Measurements from ENCODE around the gene RPL13. TPM values are rescaled to one million over a fixed set of nuclear protein-coding genes. Genes with fewer than 3 reads are reported as not detected.

The RPL13 gene
- total and polyA plus RNA-seq, 2 of the 4 experiments (the other 2 are of a cell fraction) = 2,098 to 3,527 TPM

- H4K5ac ChIP-seq (ENCODE audit: low read depth, low read length) = peak overlapping the region; percentile 79
- H3K79me1 ChIP-seq (ENCODE audit: low read depth in 1 of 2, low read length in 2 of 2) = peaks cover 0 to 13% of the 10 kb centered on the region in 2 experiments; a peak in 1 of 4 replicates
- H4K91ac ChIP-seq (ENCODE audit: insufficient read depth, low read depth, low read length) = peak overlapping the region; percentile 93
- no peak for TF ChIP-seq NFE2L2 (IDR thresholded peaks at IDR 0.05; ENCODE audit: low read depth, low read length)
- no peak for TF ChIP-seq FOS (IDR thresholded peaks at IDR 0.05; ENCODE audit: low read depth, low read length)
- no peak for TF ChIP-seq POLR2A (IDR thresholded peaks at IDR 0.05; ENCODE audit: low read depth, low read length)
- TF ChIP-seq MAZ (IDR thresholded peaks at IDR 0.05; ENCODE audit: borderline replicate concordance, low read depth, low read length) = no peak
- intact Hi-C loops (cut with micrococcal nuclease) = no loop called here
- in situ Hi-C loops (cut with MboI; ENCODE audit: low sequenced_read_pairs) = no loop called here
- peak overlapping the region; percentile 96 for H2BK20ac ChIP-seq (ENCODE audit: low read depth, low read length)
- no peak overlapping the region for H3K4me2 ChIP-seq (ENCODE audit: low read depth, low read length)
- H2AFZ ChIP-seq (replicated peaks; ENCODE audit: low read length, poor library complexity) = peak overlapping the region; percentile 58
- no peak for DNase-seq
- no peak for ATAC-seq (ENCODE audit: low read depth)
- peaks cover 26% of the 10 kb centered on the region for H3K9me1 ChIP-seq (ENCODE audit: insufficient read depth, low read length)
- no peak overlapping the region for H3K9ac ChIP-seq (ENCODE audit: low read depth, low read length)
- ChIA-PET POLR2A (ENCODE audit: unreplicated experiment) (no interaction called here), CTCF (no interaction called here)
- peak overlapping the region; percentile 55; the same call in 1 of the 2 replicates for H3K27ac ChIP-seq (ENCODE audit: insufficient read depth, low read length)
- 96% methylated on average over 12 of the region's 19 CpGs; no CpG with 5 or more reads in 1 of the 2 experiments for WGBS, 2 experiments (ENCODE audit: extremely low coverage in 2 of 2, insufficient read length in 1 of 2)
- peak overlapping the region; percentile 68; the same call in 1 of the 2 replicates for H3K18ac ChIP-seq (ENCODE audit: low read depth, low read length)
- peak overlapping the region; percentile 96 for H3K4ac ChIP-seq (ENCODE audit: low read depth, low read length)
- no TSS peak for BruUV-seq (replicated peaks)
- H4K8ac ChIP-seq (ENCODE audit: low read depth in 2 of 2, low read length in 2 of 2) = peak overlapping the region; percentile 59 to 92; a peak in 3 of 4 replicates
- H3K9me3 ChIP-seq (ENCODE audit: control insufficient read depth, insufficient read depth, low read length) = no peaks in the 10 kb centered on the region
- peak overlapping the region; percentile 98 for H2AK5ac ChIP-seq (ENCODE audit: low read depth, low read length)
- no peak overlapping the region for H3K23ac ChIP-seq (ENCODE audit: low read depth, low read length)
- peaks cover 17% of the 10 kb centered on the region for H3K4me1 ChIP-seq (ENCODE audit: control insufficient read depth, insufficient read depth, low read length)
- H4K20me1 ChIP-seq (ENCODE audit: insufficient read depth, low read length) = peaks cover 3% of the 10 kb centered on the region; the same call in 1 of the 2 replicates
- H2BK15ac ChIP-seq (ENCODE audit: low read depth, low read length) = peak overlapping the region; percentile 91; the same call in 2 of the 3 replicates
- H2AK9ac ChIP-seq (replicated peaks; ENCODE audit: low read depth, low read length, poor library complexity) = peak overlapping the region; percentile 22
- H3K27me3 ChIP-seq (ENCODE audit: control insufficient read depth, insufficient read depth, low read length) = no peaks in the 10 kb centered on the region
- peak overlapping the region; percentile 77 for H2BK5ac ChIP-seq (ENCODE audit: low read depth, low read length, poor library complexity, severe bottlenecking)
- 0 out of 2 replicates have a peak overlapping the region, but pooled peaks have one; percentile 30 for H3K14ac ChIP-seq (replicated peaks; ENCODE audit: low read depth, low read length)
- H3K36me3 ChIP-seq (ENCODE audit: control insufficient read depth, insufficient read depth, low read length) = peaks cover 6% of the 10 kb centered on the region; the same call in 1 of the 2 replicates
- H2BK120ac ChIP-seq (ENCODE audit: low read depth, low read length) = peak overlapping the region; percentile 95
- dilution Hi-C loops (cut with HindIII; ENCODE audit: low sequenced_read_pairs, unreplicated experiment) = no loop called here
- H3K4me3 ChIP-seq (ENCODE audit: insufficient read depth, low read depth, low read length) = no peak overlapping the region
- no peak overlapping the region for H3K56ac ChIP-seq (ENCODE audit: extremely low read depth, insufficient read depth, low read length)
Measured at GRCh38 chr16:89582614-89583196, 22.2 kb downstream of the RPL13 start.

Measured in IMR-90 (cell line).